ENCODE measurements around the gene PNCK. TPM values are rescaled to one million over a fixed set of nuclear protein-coding genes. Genes with fewer than 3 reads are reported as not detected.

The PNCK gene
- polyA plus RNA-seq, 1 experiment = 0.22 TPM

GRCh38 chrX:153638436-153639176, 35.0 kb downstream of the PNCK start:
- POLR2A ChIA-PET = no interaction called here
- DNase-seq (ENCODE audit: low read depth) = no peak
- peaks cover 13% of the 10 kb centered on the region for H3K27me3 ChIP-seq (ENCODE audit: control insufficient read depth, insufficient read depth, low read length)
- CTCF ChIA-PET = interaction anchor here (1.2 kb wide), 1 partner anchor 30 kb away, joined by 3 read pairs; no protein-coding TSS in a partner anchor
- H3K4me3 ChIP-seq (ENCODE audit: low read depth, low read length) = no peak overlapping the region
- no peak for TF ChIP-seq CTCF (IDR thresholded peaks at IDR 0.05; ENCODE audit: insufficient read depth, low read depth, low read length)
- H3K36me3 ChIP-seq (ENCODE audit: control insufficient read depth, insufficient read depth, low read length) = no peaks in the 10 kb centered on the region

GRCh38 chrX:153638041-153638371, 35.6 kb downstream of the PNCK start:
- POLR2A ChIA-PET = no interaction called here
- no peaks in the 10 kb centered on the region for H3K36me3 ChIP-seq (ENCODE audit: control insufficient read depth, insufficient read depth, low read length)

GRCh38 chrX:153637121-153638040, 36.2 kb downstream of the PNCK start:
- peaks cover 7% of the 10 kb centered on the region for H3K27me3 ChIP-seq (ENCODE audit: control insufficient read depth, insufficient read depth, low read length)
- no peak overlapping the region for H3K4me3 ChIP-seq (ENCODE audit: low read depth, low read length)
- POLR2A ChIA-PET = no interaction called here
- no peaks in the 10 kb centered on the region for H3K36me3 ChIP-seq (ENCODE audit: control insufficient read depth, insufficient read depth, low read length)
- CTCF ChIA-PET = interaction anchor here (1.1 to 1.2 kb wide), 2 partner anchors 31 to 61 kb away, joined by 3 read pairs; no protein-coding TSS in a partner anchor
- DNase-seq (ENCODE audit: low read depth) = no peak
- TF ChIP-seq CTCF (IDR thresholded peaks at IDR 0.05; ENCODE audit: insufficient read depth, low read depth, low read length) = no peak

More at GRCh38 chrX:153638041-153638371, 35.6 kb downstream of the PNCK start:
- DNase-seq (ENCODE audit: low read depth) = no peak
- TF ChIP-seq CTCF (IDR thresholded peaks at IDR 0.05; ENCODE audit: insufficient read depth, low read depth, low read length) = no peak
- no peak overlapping the region for H3K4me3 ChIP-seq (ENCODE audit: low read depth, low read length)
- H3K27me3 ChIP-seq (ENCODE audit: control insufficient read depth, insufficient read depth, low read length) = peaks cover 10% of the 10 kb centered on the region
- CTCF ChIA-PET = interaction anchor here (1.2 kb wide), 1 partner anchor 31 kb away, joined by 3 read pairs; no protein-coding TSS in a partner anchor

GRCh38 chrX:153636716-153637115, 36.9 kb downstream of the PNCK start:
- Histone ChIP-seq H3K27me3 (ENCODE audit: control insufficient read depth, insufficient read depth, low read length) (peaks cover 7% of the 10 kb centered on the region), H3K4me3 (ENCODE audit: low read depth, low read length) (no peak overlapping the region), H3K36me3 (ENCODE audit: control insufficient read depth, insufficient read depth, low read length) (no peaks in the 10 kb centered on the region)
- TF ChIP-seq CTCF (IDR thresholded peaks at IDR 0.05; ENCODE audit: insufficient read depth, low read depth, low read length) = no peak
- no peak for DNase-seq (ENCODE audit: low read depth)
- ChIA-PET POLR2A (no interaction called here), CTCF (interaction anchor here (0.8 to 1.1 kb wide), 3 partner anchors 8 to 60 kb away, joined by 3 to 5 read pairs (median 3); no protein-coding TSS in a partner anchor)
